ENCODE results near the gene KDELR1. TPM values are rescaled to one million over a fixed set of nuclear protein-coding genes. Genes with fewer than 3 reads are reported as not detected.

Gene KDELR1
- total RNA-seq, 1 experiment from 2014 or later: 200 TPM

GRCh38 chr19:48371367-48371766 is 20.0 kb downstream of the KDELR1 start:
- H3K36me3 ChIP-seq (ENCODE audit: insufficient read depth, low read length, poor library complexity, severe bottlenecking): no peaks in the 10 kb centered on the region

GRCh38 chr19:48370955-48371354 is 20.4 kb downstream of the KDELR1 start:
- POLR2A ChIA-PET (ENCODE audit: low non-redundant PET): no interaction called here
- CTCF ChIA-PET: interaction anchor here (2.8 kb wide), 1 partner anchor 20 kb away, joined by 10 read pairs; the partner anchor contains the start of gene KDELR1
- intact Hi-C loops (cut with micrococcal nuclease; ENCODE audit: unreplicated experiment): no loop called here
- Histone ChIP-seq H3K4me1 (ENCODE audit: insufficient read depth, low read length, poor library complexity, severe bottlenecking) (peaks cover 12% of the 10 kb centered on the region), H3K27ac (ENCODE audit: low read depth, low read length, poor library complexity, severe bottlenecking) (no peak overlapping the region), H3K4me3 (ENCODE audit: low read depth, low read length, poor library complexity, severe bottlenecking) (no peak overlapping the region), H3K27me3 (replicated peaks; ENCODE audit: insufficient read depth, low read depth, low read length, poor library complexity) (no peaks in the 10 kb centered on the region), H3K9me3 (ENCODE audit: low read depth, low read length, poor library complexity, severe bottlenecking) (no peaks in the 10 kb centered on the region), H3K36me3 (ENCODE audit: insufficient read depth, low read length, poor library complexity, severe bottlenecking) (no peaks in the 10 kb centered on the region)
- BruUV-seq (replicated peaks): no TSS peak
- DNase-seq (ENCODE audit: low spot score): no peak
- TF ChIP-seq EZH2 (IDR thresholded peaks at IDR 0.05; ENCODE audit: borderline replicate concordance, low read depth, low read length, poor library complexity, severe bottlenecking) (no peak), CTCF (conservative IDR thresholded peaks at IDR 0.05; ENCODE audit: low read depth, low read length) (no peak)

More at GRCh38 chr19:48371367-48371766, 20.0 kb downstream of the KDELR1 start:
- Histone ChIP-seq H3K27ac (ENCODE audit: low read depth, low read length, poor library complexity, severe bottlenecking) (no peak overlapping the region), H3K4me3 (ENCODE audit: low read depth, low read length, poor library complexity, severe bottlenecking) (no peak overlapping the region), H3K27me3 (replicated peaks; ENCODE audit: insufficient read depth, low read depth, low read length, poor library complexity) (no peaks in the 10 kb centered on the region), H3K4me1 (ENCODE audit: insufficient read depth, low read length, poor library complexity, severe bottlenecking) (peaks cover 12% of the 10 kb centered on the region), H3K9me3 (ENCODE audit: low read depth, low read length, poor library complexity, severe bottlenecking) (no peaks in the 10 kb centered on the region)
- no peak for DNase-seq (ENCODE audit: low spot score)
- no TSS peak for BruUV-seq (replicated peaks)
- POLR2A ChIA-PET (ENCODE audit: low non-redundant PET): no interaction called here
- no peak for TF ChIP-seq CTCF (conservative IDR thresholded peaks at IDR 0.05; ENCODE audit: low read depth, low read length)
- TF ChIP-seq EZH2 (IDR thresholded peaks at IDR 0.05; ENCODE audit: borderline replicate concordance, low read depth, low read length, poor library complexity, severe bottlenecking): no peak
- CTCF ChIA-PET: interaction anchor here (2.8 kb wide), 1 partner anchor 20 kb away, joined by 10 read pairs; the partner anchor contains the start of gene KDELR1
- intact Hi-C loops (cut with micrococcal nuclease; ENCODE audit: unreplicated experiment): no loop called here

- ChIA-PET POLR2A (ENCODE audit: low non-redundant PET) (interaction anchor here (0.7 kb wide), 1 partner anchor 161 kb away, joined by 4 read pairs; no protein-coding TSS in a partner anchor), CTCF (no interaction called here)
- no peak for DNase-seq (ENCODE audit: low spot score)
- no peak overlapping the region for H3K27ac ChIP-seq (ENCODE audit: low read depth, low read length, poor library complexity, severe bottlenecking)
- H3K9me3 ChIP-seq (ENCODE audit: low read depth, low read length, poor library complexity, severe bottlenecking): no peaks in the 10 kb centered on the region
- H3K36me3 ChIP-seq (ENCODE audit: insufficient read depth, low read length, poor library complexity, severe bottlenecking): no peaks in the 10 kb centered on the region
- peaks cover 17% of the 10 kb centered on the region for H3K4me1 ChIP-seq (ENCODE audit: insufficient read depth, low read length, poor library complexity, severe bottlenecking)
- no peaks in the 10 kb centered on the region for H3K27me3 ChIP-seq (replicated peaks; ENCODE audit: insufficient read depth, low read depth, low read length, poor library complexity)
- no TSS peak for BruUV-seq (replicated peaks)
- H3K4me3 ChIP-seq (ENCODE audit: low read depth, low read length, poor library complexity, severe bottlenecking): no peak overlapping the region
- intact Hi-C loops (cut with micrococcal nuclease; ENCODE audit: unreplicated experiment): no loop called here
- TF ChIP-seq EZH2 (IDR thresholded peaks at IDR 0.05; ENCODE audit: borderline replicate concordance, low read depth, low read length, poor library complexity, severe bottlenecking): no peak
- no peak for TF ChIP-seq CTCF (conservative IDR thresholded peaks at IDR 0.05; ENCODE audit: low read depth, low read length)
Observed at GRCh38 chr19:48368936-48369335, 22.4 kb downstream of the KDELR1 start.
